Fibroblast of mammary gland (primary cell): ENCODE measurements around the gene CDH3.

ENCODE experiments used
- DNase-seq: peaks from one replicate; pipeline ENCODE4 v3.0.0-alpha.2; 2010; ENCODE audit warnings: low read depth
- H3K4me3 ChIP-seq: 2 replicates; pipeline ENCODE4 v1.5.1; 2011; ENCODE audit warnings: low read depth, mild to moderate bottlenecking, low read length, moderate library complexity; ENCODE audit not compliant: control insufficient read depth
- CTCF ChIP-seq: conservative IDR thresholded peaks from 2 replicates; pipeline ENCODE4 v1.5.1; 2011; ENCODE audit warnings: low read depth, low read length, inconsistent platforms; ENCODE audit not compliant: control insufficient read depth, insufficient read depth

Gene CDH3

GRCh38 chr16:68718590-68718989, 73.5 kb downstream of the CDH3 start:
- peak; percentile 6 for DNase-seq
- H3K4me3 ChIP-seq, result no peak overlapping the region
- TF ChIP-seq CTCF, result no peak

GRCh38 chr16:68719993-68720489, 74.9 kb downstream of the CDH3 start:
- H3K4me3 ChIP-seq, result no peak overlapping the region
- DNase-seq, result no peak
- no peak for TF ChIP-seq CTCF

DNA sequence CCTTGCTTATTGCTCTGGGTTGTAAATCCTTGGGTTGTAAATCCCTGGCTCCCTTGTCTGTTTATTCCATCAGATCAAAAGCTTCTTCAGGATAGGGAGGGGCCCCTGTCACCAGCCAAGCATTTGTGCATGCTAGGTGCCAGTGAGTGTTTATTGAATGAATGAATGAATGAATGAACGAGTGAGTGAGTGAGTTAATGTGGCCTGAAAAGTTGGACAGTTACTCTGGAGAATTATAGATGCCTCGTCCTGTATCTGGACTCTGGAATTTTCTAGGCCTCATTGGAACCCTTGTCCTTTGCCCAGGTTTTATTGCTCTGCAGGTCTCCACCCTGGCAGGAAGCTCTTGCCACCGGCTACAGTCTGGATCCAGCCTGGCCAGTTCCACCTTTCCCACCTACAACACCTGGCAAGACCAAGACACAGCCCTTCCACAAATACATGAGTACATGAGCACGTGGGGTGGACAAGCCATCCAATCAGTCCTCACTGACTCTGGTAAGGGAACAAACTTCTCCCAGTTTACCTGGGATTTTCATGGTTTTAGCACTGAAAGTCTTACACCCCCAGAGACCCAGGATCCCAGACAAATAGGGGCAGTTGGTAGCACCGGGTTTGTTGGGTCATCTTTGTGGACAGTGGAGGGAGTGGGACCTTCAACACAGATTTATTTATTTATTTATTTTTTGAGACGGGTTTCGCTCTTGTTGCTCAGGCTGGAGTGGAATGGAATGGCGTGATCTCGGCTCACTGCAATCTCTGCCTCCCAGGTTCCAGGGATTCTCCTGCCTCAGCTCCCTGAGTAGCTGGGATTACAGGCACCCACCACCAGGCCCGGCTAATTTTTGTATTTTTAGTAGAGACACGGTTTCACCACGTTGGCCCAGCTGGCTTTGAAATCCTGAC, 77.3 kb downstream of the CDH3 start:
- no peak for DNase-seq
- TF ChIP-seq CTCF, result no peak
- no peak overlapping the region for H3K4me3 ChIP-seq

DNA sequence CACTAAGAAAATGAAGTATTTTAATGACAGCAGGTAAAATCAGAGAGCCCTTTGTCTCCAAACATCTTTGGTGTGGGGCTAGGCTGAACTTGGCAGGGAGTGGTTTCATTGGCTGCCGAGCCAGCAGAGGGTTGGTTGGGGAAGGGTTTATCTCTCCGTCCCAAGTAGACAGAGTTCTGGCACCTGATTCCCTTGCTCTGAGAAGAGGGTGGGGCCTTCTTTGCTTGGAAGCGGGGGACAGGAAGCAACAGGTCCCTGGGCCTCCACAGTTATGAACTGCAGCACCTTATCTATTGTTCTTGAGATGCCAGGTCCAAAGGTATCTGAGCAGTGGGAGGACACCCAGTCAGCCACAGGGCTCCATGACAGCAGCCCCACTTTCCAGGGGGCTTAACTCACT, 79.7 kb downstream of the CDH3 start:
- TF ChIP-seq CTCF, result no peak
- H3K4me3 ChIP-seq, result no peak overlapping the region
- DNase-seq, result no peak

DNA sequence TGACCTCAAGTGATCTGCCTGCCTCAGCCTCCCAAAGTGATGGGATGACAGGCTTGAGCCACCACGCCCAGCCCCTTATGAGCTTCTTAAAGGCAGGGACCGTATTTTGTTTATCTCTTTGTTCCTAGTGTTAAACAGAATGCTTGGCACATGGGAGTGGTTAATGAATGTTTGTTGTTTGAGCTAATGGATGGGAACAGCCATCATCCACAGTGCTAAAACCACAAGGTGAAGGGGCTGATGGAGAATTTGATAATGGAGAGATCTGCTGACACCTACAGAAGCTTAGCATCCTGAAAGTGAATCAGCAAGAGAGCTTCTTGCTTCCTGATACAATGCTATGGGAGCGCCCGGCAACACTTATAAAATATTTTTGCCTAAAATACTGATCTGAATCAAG, 83.4 kb downstream of the CDH3 start:
- H3K4me3 ChIP-seq, result no peak overlapping the region

GRCh38 chr16:68731637-68732036, 86.5 kb downstream of the CDH3 start:
- no peak for TF ChIP-seq CTCF
- H3K4me3 ChIP-seq, result no peak overlapping the region
- DNase-seq, result no peak

More for the DNA sequence above, 83.4 kb downstream of the CDH3 start:
- TF ChIP-seq CTCF, result no peak
- DNase-seq, result no peak
